GM12872 (cell line): Measurements from ENCODE around the gene ACVR1.

Experiments
- CTCF ChIP-seq: IDR thresholded peaks from 3 replicates; pipeline ENCODE4 v1.5.1; 2011; ENCODE audit warnings: low read depth, mild to moderate bottlenecking, low read length, moderate library complexity; ENCODE audit not compliant: insufficient read depth

The ACVR1 gene

DNA sequence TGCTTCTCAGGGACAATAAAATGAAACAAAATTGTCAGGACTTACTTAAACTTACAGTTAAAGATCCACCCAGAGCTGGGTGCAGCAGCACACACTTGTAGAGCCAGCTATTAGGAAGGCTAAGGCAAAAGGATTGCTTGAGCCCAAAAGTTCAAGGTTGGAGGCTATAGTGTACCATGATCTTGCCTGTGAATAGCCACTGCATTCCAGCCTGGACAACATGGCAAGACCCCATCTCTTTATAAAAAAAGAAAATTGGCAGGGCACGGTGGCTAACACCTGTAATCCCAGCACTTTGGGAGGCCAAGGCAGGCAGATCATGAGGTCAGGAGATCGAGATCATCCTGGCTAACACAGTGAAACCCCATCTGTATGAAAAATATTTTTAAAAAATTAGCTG lies 34.6 kb downstream of the ACVR1 start:
- TF ChIP-seq CTCF = no peak

GRCh38 chr2:157840568-157841156 lies 35.5 kb downstream of the ACVR1 start:
- TF ChIP-seq CTCF = no peak

DNA sequence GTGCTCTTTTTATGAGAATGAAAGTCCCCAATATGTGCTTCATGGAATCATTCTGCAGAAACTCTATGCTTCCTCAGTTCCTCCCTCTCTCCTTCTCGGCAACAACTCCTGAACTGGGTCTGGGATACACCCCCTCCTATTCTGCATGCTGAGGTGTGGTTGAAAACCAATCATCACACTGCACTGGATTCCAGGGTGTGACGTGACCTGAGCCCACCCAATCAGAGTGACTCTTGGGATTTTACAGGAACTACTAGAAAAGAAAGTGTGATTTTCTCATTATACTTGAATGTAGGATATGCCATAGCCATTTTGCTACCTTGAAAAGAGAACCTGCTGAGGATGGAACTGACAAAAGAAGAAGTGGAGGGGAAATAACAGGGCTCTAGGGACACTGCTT lies 36.3 kb downstream of the ACVR1 start:
- no peak for TF ChIP-seq CTCF

- TF ChIP-seq CTCF = no peak
Measured at GRCh38 chr2:157839162-157839801, 36.8 kb downstream of the ACVR1 start.

DNA sequence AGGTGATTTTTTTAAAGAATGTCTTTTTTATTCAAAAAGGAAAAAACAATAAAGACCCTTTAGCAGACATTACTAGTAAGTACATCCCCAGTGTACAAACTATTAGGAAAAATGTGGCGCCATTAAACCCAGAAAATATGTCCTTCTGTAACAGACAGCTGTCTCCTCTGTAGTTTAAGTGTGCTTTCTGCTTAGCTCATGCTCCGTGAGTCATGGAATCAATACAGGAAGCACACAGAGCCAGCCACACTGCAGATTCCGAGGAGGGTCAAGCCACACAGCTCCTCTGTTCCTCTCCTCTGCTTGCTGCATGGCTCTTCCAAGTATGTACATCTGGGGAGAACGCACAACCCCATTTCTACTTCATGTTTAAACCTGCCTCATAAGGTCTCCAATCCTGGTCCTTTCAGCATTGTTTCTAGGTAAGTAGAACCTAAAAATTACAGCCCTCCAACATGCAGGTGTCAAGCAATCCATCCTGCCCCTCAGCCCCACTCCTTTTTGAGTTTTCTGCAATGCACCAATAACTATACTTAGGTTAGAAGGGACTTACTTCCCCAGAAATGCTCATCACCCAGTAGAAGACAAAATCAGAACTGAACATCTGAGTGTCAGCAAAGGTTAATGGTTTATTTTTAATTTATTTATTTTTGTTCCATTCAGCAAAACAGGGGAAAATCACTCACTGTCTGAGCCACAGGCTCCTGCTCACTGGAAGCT lies 37.5 kb downstream of the ACVR1 start:
- no peak for TF ChIP-seq CTCF

DNA sequence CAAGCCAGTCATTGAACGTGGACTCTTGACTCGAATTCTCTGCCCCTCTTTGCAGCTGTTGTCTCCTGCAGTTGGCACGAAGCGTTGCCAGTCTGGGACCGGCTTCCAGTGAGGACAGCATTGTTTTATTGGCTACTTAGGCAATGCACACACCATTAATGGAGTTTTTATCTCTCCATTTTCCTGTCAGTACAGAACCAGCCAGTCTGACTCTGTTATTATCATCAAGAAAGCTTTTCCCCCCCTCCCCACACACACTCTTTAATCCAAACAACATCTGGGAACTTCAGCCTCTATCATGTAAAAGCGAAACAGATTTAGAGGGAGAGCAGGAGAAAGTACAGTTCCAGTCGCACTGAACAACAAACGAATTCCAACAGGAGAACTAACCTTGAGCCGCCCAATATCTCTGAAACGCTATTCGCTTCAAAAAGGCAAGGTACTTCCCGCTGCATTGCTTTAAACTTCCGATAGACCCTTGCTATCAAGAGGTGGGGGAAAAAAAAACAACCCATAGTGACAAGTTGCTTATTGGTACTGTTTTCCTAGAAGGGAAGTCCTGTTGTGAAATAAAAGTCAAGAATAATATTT lies 38.2 kb downstream of the ACVR1 start:
- TF ChIP-seq CTCF = no peak

DNA sequence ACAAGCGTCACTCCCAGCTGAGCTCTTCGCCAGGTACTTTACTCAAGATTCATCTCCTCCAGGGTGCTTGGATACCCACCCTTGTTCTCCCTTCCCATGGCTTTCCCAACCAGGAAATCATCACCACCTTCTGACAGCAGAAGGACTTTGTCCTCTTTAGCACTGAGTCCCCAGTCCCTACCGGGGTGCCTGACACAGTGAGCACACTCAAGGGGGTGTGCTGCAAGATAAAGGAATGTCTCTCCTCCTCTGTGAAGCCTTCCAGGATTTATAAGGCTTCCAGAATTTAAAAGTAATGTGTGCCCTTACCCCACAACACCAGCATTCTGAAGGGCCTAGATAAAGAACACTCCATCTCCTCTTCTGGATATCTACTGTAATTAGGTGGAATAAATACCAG lies 39.6 kb downstream of the ACVR1 start:
- TF ChIP-seq CTCF = no peak
